HepG2 (cell line): ENCODE data around the gene HSD11B2. TPM values are rescaled to one million over a fixed set of nuclear protein-coding genes. Genes with fewer than 3 reads are reported as not detected.
A peak's percentile ranks its signal among the peaks of the same experiment; 100 is the strongest.

Source experiments
- BRCA1 ChIP-seq: sonication (generic); formaldehyde crosslinking; IDR thresholded peaks from 2 replicates; pipeline ENCODE4 v1.4.0; 2020; ENCODE audit warnings: missing genetic modification reagents
- CHD2 ChIP-seq: IDR thresholded peaks from 2 replicates; pipeline ENCODE4 v1.6.1; 2011; ENCODE audit warnings: low read depth, low read length, improper control_type of control experiment
- EP300 ChIP-seq, 3 experiments: sonication (generic) in 1 of 3; formaldehyde crosslinking in 1 of 3; IDR thresholded peaks; 2 replicates each; pipeline versions ENCODE4 v1.5.1 to v1.6.1; 2011 to 2020; ENCODE audit warnings: low read depth in 2 of 3, low read length in 2 of 3, borderline replicate concordance in 1 of 3, improper control_type of control experiment in 1 of 3, mild to moderate bottlenecking in 1 of 3, missing genetic modification reagents in 1 of 3, moderate library complexity in 1 of 3
- GATAD2A ChIP-seq: IDR thresholded peaks from 2 replicates; pipeline ENCODE4 v1.6.1; 2016
- KLF12 ChIP-seq: sonication (generic); formaldehyde crosslinking; IDR thresholded peaks from 2 replicates; pipeline ENCODE4 v1.4.0; 2020; ENCODE audit warnings: missing genetic modification reagents, borderline replicate concordance
- MTA1 ChIP-seq: sonication (generic); formaldehyde crosslinking; IDR thresholded peaks from 2 replicates; pipeline ENCODE4 v1.4.0; 2020; ENCODE audit warnings: missing genetic modification reagents, mild to moderate bottlenecking, borderline replicate concordance
- POLR2G ChIP-seq: fragments of 200-400 bp; formaldehyde crosslinking; IDR thresholded peaks from 2 replicates; pipeline ENCODE4 v1.6.1; 2018; ENCODE audit warnings: mild to moderate bottlenecking, low read depth, low read length, moderate library complexity
- RELA ChIP-seq: sonication (generic); formaldehyde crosslinking; IDR thresholded peaks from 2 replicates; pipeline ENCODE4 v1.4.0; 2020; ENCODE audit warnings: missing genetic modification reagents
- RNF2 ChIP-seq: fragments of 450-650 bp; conservative IDR thresholded peaks from 2 replicates; pipeline ENCODE4 v1.6.1; 2016; ENCODE audit warnings: low read depth
- SMAD9 ChIP-seq: sonication (generic); formaldehyde crosslinking; IDR thresholded peaks from 2 replicates; pipeline ENCODE4 v1.5.1; 2020; ENCODE audit warnings: mild to moderate bottlenecking, missing genetic modification reagents
- SP2 ChIP-seq: sonication (generic); formaldehyde crosslinking; IDR thresholded peaks from 2 replicates; pipeline ENCODE4 v1.5.1; 2020; ENCODE audit warnings: mild to moderate bottlenecking, missing genetic modification reagents
- TP53 ChIP-seq: sonication (generic); formaldehyde crosslinking; conservative IDR thresholded peaks from 2 replicates; pipeline ENCODE4 v1.4.0; 2020; ENCODE audit warnings: missing genetic modification reagents
- ZNF367 ChIP-seq: sonication (generic); formaldehyde crosslinking; IDR thresholded peaks from 2 replicates; pipeline ENCODE4 v1.4.0; 2020; ENCODE audit warnings: missing genetic modification reagents, borderline replicate concordance
- ZNF678 ChIP-seq: sonication (generic); formaldehyde crosslinking; IDR thresholded peaks from 2 replicates; pipeline ENCODE4 v1.4.0; 2020; ENCODE audit warnings: mild to moderate bottlenecking, missing genetic modification reagents
- ZNF780A ChIP-seq: sonication (generic); formaldehyde crosslinking; IDR thresholded peaks from 2 replicates; pipeline ENCODE4 v1.8.0; 2022; ENCODE audit warnings: mild to moderate bottlenecking, missing genetic modification reagents, moderate library complexity
- polyA plus RNA-seq, 8 experiments: library from polyadenylated mRNA; depleted of rRNA in 3 of 8; stranded (reverse) in 7 of 8; unstranded in 1 of 8; fragments of >200 nt; fragmentation: Illumina TruSeq in 4 of 8; extraction: Trizol in 4 of 8; gene quantifications; 2 replicates each; pipeline versions ENCODE4 v1.2.1 to v1.2.3, GENCODE V29; 2011 to 2016; ENCODE audit warnings: low read depth in 4 of 8, missing spikeins in 1 of 8, mixed read lengths in 1 of 8; ENCODE audit not compliant: insufficient read depth in 1 of 8
- total RNA-seq, 5 experiments: library from RNA; depleted of rRNA; stranded (reverse); fragments of >200 nt; fragmentation: Illumina TruSeq; extraction: Trizol; gene quantifications; 2 replicates each; pipeline ENCODE4 v1.2.3, GENCODE V29; 2016; ENCODE audit warnings: low read depth in 1 of 5
- TF ChIP-seq, protein P1 (sequence below): sonication (generic); formaldehyde crosslinking; IDR thresholded peaks from 2 replicates; pipeline ENCODE4 v1.4.0; 2020; ENCODE audit warnings: mild to moderate bottlenecking, missing genetic modification reagents, borderline replicate concordance
- TF ChIP-seq, protein P2 (sequence below): sonication (generic); formaldehyde crosslinking; conservative IDR thresholded peaks from 2 replicates; pipeline ENCODE4 v1.8.1; 2023; ENCODE audit warnings: missing genetic modification reagents
- TF ChIP-seq, protein P3 (sequence below): sonication (generic); formaldehyde crosslinking; IDR thresholded peaks from 2 replicates; pipeline ENCODE4 v1.5.1; 2020; ENCODE audit warnings: mild to moderate bottlenecking, missing genetic modification reagents

The HSD11B2 gene
- total and polyA plus RNA-seq, 2 of the 13 experiments (the other 11 are each of a cell fraction or from before 2014, with no cell fraction given): 8.9 to 13.6 TPM

DNA sequence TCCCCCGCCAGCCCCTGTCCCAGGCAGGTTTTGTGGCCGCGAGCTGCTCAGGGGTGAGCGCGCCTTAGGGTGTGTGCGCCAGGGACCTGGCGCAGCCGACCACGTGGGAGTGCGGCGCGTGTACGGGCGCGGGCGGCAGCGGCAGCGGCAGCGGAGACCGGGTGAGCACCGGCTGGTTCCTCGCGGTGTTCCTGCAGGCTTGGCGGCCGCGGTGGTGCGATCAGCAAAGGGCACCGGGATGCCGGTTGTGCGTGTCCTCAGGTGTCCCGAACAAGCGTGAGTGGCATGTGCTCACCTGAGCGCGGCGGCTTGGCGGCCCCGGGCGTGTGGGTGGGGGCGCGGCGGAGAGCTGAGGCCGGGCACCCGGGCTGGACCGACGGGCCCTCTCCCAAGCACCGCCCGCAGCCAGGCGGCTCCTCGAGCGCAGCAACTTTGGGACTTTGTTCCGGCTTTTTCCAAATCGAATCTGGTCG, 381 bp upstream of the HSD11B2 start (continued):
- TF ChIP-seq, protein P1, sequence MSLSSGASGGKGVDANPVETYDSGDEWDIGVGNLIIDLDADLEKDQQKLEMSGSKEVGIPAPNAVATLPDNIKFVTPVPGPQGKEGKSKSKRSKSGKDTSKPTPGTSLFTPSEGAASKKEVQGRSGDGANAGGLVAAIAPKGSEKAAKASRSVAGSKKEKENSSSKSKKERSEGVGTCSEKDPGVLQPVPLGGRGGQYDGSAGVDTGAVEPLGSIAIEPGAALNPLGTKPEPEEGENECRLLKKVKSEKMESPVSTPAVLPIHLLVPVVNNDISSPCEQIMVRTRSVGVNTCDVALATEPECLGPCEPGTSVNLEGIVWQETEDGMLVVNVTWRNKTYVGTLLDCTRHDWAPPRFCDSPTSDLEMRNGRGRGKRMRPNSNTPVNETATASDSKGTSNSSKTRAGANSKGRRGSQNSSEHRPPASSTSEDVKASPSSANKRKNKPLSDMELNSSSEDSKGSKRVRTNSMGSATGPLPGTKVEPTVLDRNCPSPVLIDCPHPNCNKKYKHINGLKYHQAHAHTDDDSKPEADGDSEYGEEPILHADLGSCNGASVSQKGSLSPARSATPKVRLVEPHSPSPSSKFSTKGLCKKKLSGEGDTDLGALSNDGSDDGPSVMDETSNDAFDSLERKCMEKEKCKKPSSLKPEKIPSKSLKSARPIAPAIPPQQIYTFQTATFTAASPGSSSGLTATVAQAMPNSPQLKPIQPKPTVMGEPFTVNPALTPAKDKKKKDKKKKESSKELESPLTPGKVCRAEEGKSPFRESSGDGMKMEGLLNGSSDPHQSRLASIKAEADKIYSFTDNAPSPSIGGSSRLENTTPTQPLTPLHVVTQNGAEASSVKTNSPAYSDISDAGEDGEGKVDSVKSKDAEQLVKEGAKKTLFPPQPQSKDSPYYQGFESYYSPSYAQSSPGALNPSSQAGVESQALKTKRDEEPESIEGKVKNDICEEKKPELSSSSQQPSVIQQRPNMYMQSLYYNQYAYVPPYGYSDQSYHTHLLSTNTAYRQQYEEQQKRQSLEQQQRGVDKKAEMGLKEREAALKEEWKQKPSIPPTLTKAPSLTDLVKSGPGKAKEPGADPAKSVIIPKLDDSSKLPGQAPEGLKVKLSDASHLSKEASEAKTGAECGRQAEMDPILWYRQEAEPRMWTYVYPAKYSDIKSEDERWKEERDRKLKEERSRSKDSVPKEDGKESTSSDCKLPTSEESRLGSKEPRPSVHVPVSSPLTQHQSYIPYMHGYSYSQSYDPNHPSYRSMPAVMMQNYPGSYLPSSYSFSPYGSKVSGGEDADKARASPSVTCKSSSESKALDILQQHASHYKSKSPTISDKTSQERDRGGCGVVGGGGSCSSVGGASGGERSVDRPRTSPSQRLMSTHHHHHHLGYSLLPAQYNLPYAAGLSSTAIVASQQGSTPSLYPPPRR: peak; percentile 31; the same call in 1 of the 2 replicates
- 0 out of 2 replicates have a peak, but pooled peaks have one; percentile 31 for TF ChIP-seq SMAD9 (CRISPR knock-in tag)
- 0 out of 4 replicates have a peak, but pooled peaks of 1 of the 2 experiments have one; percentile 9 for TF ChIP-seq EP300 (IDR thresholded peaks at IDR 0.05; ENCODE audit: low read depth in 2 of 2, low read length in 2 of 2)
- 0 out of 2 replicates have a peak, but pooled peaks have one; percentile 9 for TF ChIP-seq EP300 (CRISPR knock-in tag; IDR thresholded peaks at IDR 0.05; ENCODE audit: borderline replicate concordance)
- TF ChIP-seq CHD2: no peak
- TF ChIP-seq RNF2: peak; percentile 87; the same call in 1 of the 2 replicates
- TF ChIP-seq BRCA1 (CRISPR knock-in tag): 0 out of 2 replicates have a peak, but pooled peaks have one; percentile 16
- TF ChIP-seq SP2: no peak
- peak; percentile 80; the same call in 1 of the 2 replicates for TF ChIP-seq KLF12 (CRISPR knock-in tag)
- TF ChIP-seq ZNF780A (CRISPR knock-in tag): no peak
- TF ChIP-seq, protein P2, sequence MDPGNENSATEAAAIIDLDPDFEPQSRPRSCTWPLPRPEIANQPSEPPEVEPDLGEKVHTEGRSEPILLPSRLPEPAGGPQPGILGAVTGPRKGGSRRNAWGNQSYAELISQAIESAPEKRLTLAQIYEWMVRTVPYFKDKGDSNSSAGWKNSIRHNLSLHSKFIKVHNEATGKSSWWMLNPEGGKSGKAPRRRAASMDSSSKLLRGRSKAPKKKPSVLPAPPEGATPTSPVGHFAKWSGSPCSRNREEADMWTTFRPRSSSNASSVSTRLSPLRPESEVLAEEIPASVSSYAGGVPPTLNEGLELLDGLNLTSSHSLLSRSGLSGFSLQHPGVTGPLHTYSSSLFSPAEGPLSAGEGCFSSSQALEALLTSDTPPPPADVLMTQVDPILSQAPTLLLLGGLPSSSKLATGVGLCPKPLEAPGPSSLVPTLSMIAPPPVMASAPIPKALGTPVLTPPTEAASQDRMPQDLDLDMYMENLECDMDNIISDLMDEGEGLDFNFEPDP (CRISPR knock-in tag): no peak
- TF ChIP-seq MTA1: peak; percentile 59; the same call in 1 of the 2 replicates
- peak; percentile 92 for TF ChIP-seq ZNF678 (CRISPR knock-in tag)
- no peak; the same call in 1 of the 2 replicates for TF ChIP-seq ZNF367
- TF ChIP-seq, protein P3, sequence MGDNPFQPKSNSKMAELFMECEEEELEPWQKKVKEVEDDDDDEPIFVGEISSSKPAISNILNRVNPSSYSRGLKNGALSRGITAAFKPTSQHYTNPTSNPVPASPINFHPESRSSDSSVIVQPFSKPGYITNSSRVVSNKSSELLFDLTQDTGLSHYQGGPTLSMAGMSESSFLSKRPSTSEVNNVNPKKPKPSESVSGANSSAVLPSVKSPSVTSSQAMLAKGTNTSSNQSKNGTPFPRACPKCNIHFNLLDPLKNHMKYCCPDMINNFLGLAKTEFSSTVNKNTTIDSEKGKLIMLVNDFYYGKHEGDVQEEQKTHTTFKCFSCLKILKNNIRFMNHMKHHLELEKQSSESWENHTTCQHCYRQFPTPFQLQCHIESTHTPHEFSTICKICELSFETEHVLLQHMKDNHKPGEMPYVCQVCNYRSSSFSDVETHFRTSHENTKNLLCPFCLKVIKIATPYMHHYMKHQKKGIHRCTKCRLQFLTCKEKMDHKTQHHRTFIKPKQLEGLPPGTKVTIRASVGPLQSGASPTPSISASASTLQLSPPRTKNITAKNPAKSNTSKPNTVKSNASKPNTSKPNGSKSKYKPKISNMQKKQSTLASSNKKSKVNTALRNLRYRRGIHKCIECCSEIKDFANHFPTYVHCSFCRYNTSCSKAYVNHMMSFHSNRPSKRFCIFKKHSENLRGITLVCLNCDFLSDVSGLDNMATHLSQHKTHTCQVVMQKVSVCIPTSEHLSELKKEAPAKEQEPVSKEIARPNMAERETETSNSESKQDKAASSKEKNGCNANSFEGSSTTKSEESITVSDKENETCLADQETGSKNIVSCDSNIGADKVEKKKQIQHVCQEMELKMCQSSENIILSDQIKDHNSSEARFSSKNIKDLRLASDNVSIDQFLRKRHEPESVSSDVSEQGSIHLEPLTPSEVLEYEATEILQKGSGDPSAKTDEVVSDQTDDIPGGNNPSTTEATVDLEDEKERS (CRISPR knock-in tag): no peak
- no peak for TF ChIP-seq TP53 (CRISPR knock-in tag)
- no peak for TF ChIP-seq GATAD2A
- TF ChIP-seq POLR2G: peak; percentile 73
- TF ChIP-seq RELA (CRISPR knock-in tag): 0 out of 2 replicates have a peak, but pooled peaks have one; percentile 17
